Dendritic cell treated with granulocyte-macrophage colony-stimulating factor and Interleukin-4, amounts not matched to agents 40 ng/mL and 50 ng/mL, for 4 days (primary cell): ENCODE measurements around the gene RECK.

Experiments
- H3K27ac Mint-ChIP-seq: one replicate; pipeline ENCODE4 v1.8.0; 2022; ENCODE audit warnings: mild to moderate bottlenecking, mixed read lengths
- H3K27me3 Mint-ChIP-seq: one replicate; pipeline ENCODE4 v1.8.0; 2022; ENCODE audit warnings: mild to moderate bottlenecking, mixed read lengths
- H3K36me3 Mint-ChIP-seq: one replicate; pipeline ENCODE4 v1.8.0; 2022; ENCODE audit warnings: low read depth, mixed read lengths
- H3K4me1 Mint-ChIP-seq: one replicate; pipeline ENCODE4 v1.8.0; 2022; ENCODE audit warnings: low read depth, mixed read lengths
- H3K4me3 Mint-ChIP-seq: one replicate; pipeline ENCODE4 v1.8.0; 2022; ENCODE audit warnings: mild to moderate bottlenecking, moderate library complexity, mixed read lengths
- H3K9me3 Mint-ChIP-seq: one replicate; pipeline ENCODE4 v1.8.0; 2022; ENCODE audit warnings: mixed read lengths
- intact Hi-C: fragments of 100-400 bp; cut with micrococcal nuclease; formaldehyde crosslinking; loops from one replicate; pipeline ENCODE4 v1.15.0; 2022

The RECK gene

GRCh38 chr9:36136894-36137391, 100.2 kb downstream of the RECK start:
- H3K27me3 Mint-ChIP-seq = peaks cover 3% of the 10 kb centered on the region
- H3K4me1 Mint-ChIP-seq = peaks cover 61% of the 10 kb centered on the region
- intact Hi-C loops = loop anchor here (2.0 to 5.0 kb wide), 3 partner anchors 18 to 35 kb away; no protein-coding TSS in a partner anchor
- no peaks in the 10 kb centered on the region for H3K9me3 Mint-ChIP-seq
- peaks cover 15% of the 10 kb centered on the region for H3K36me3 Mint-ChIP-seq
- H3K27ac Mint-ChIP-seq = peak overlapping the region; percentile 93
- H3K4me3 Mint-ChIP-seq = peak overlapping the region; percentile 98

GRCh38 chr9:36137392-36138004, 100.8 kb downstream of the RECK start:
- Mint-ChIP-seq H3K9me3 (no peaks in the 10 kb centered on the region), H3K27me3 (peaks cover 3% of the 10 kb centered on the region), H3K27ac (peak overlapping the region; percentile 93), H3K4me3 (peak overlapping the region; percentile 98), H3K36me3 (peaks cover 21% of the 10 kb centered on the region), H3K4me1 (peaks cover 64% of the 10 kb centered on the region)
- intact Hi-C loops = loop anchor here (2.0 to 5.0 kb wide), 3 partner anchors 17 to 35 kb away; no protein-coding TSS in a partner anchor

GRCh38 chr9:36138496-36138895, 101.8 kb downstream of the RECK start:
- Mint-ChIP-seq H3K9me3 (no peaks in the 10 kb centered on the region), H3K36me3 (peaks cover 29% of the 10 kb centered on the region), H3K27ac (peak overlapping the region; percentile 93), H3K27me3 (peaks cover 3% of the 10 kb centered on the region), H3K4me1 (peaks cover 74% of the 10 kb centered on the region), H3K4me3 (peak overlapping the region; percentile 98)
- intact Hi-C loops = loop anchor here (5.0 kb wide), 1 partner anchor 36 kb away; no protein-coding TSS in a partner anchor

- intact Hi-C loops = loop anchor here (5.0 kb wide), 1 partner anchor 37 kb away; no protein-coding TSS in a partner anchor
- H3K36me3 Mint-ChIP-seq = peaks cover 33% of the 10 kb centered on the region
These were observed 102.2 kb downstream of the RECK start for GRCh38 chr9:36138901-36139300.

GRCh38 chr9:36140086-36141084, 103.7 kb downstream of the RECK start:
- intact Hi-C loops = no loop called here
- peaks cover 4% of the 10 kb centered on the region for H3K9me3 Mint-ChIP-seq
- peaks cover 93% of the 10 kb centered on the region for H3K4me1 Mint-ChIP-seq
- peak overlapping the region; percentile 93 for H3K27ac Mint-ChIP-seq
- H3K36me3 Mint-ChIP-seq = peaks cover 48% of the 10 kb centered on the region
- peaks cover 3% of the 10 kb centered on the region for H3K27me3 Mint-ChIP-seq
- peak overlapping the region; percentile 35 for H3K4me3 Mint-ChIP-seq

More at GRCh38 chr9:36138901-36139300, 102.2 kb downstream of the RECK start:
- H3K27me3 Mint-ChIP-seq = peaks cover 3% of the 10 kb centered on the region
- peaks cover 78% of the 10 kb centered on the region for H3K4me1 Mint-ChIP-seq
- H3K4me3 Mint-ChIP-seq = peak overlapping the region; percentile 98
- no peaks in the 10 kb centered on the region for H3K9me3 Mint-ChIP-seq
- H3K27ac Mint-ChIP-seq = peak overlapping the region; percentile 93

- peak overlapping the region; percentile 46 for H3K4me3 Mint-ChIP-seq
- intact Hi-C loops = no loop called here
- H3K27ac Mint-ChIP-seq = peak overlapping the region; percentile 93
- peaks cover 13% of the 10 kb centered on the region for H3K9me3 Mint-ChIP-seq
- peaks cover 94% of the 10 kb centered on the region for H3K4me1 Mint-ChIP-seq
- peaks cover 57% of the 10 kb centered on the region for H3K36me3 Mint-ChIP-seq
- H3K27me3 Mint-ChIP-seq = no peaks in the 10 kb centered on the region
These were observed 104.6 kb downstream of the RECK start for GRCh38 chr9:36141288-36141687.

- peaks cover 61% of the 10 kb centered on the region for H3K36me3 Mint-ChIP-seq
- H3K4me3 Mint-ChIP-seq = peak overlapping the region; percentile 11
- H3K27ac Mint-ChIP-seq = peak overlapping the region; percentile 93
- H3K9me3 Mint-ChIP-seq = peaks cover 14% of the 10 kb centered on the region
- no peaks in the 10 kb centered on the region for H3K27me3 Mint-ChIP-seq
- H3K4me1 Mint-ChIP-seq = peaks cover 99% of the 10 kb centered on the region
- intact Hi-C loops = no loop called here
These were observed 105.0 kb downstream of the RECK start for GRCh38 chr9:36141761-36142160.

GRCh38 chr9:36142510-36143244, 106.0 kb downstream of the RECK start:
- Mint-ChIP-seq H3K4me1 (peaks cover 100% of the 10 kb centered on the region), H3K27ac (peak overlapping the region; percentile 93), H3K4me3 (peak overlapping the region; percentile 72), H3K36me3 (peaks cover 61% of the 10 kb centered on the region), H3K27me3 (no peaks in the 10 kb centered on the region), H3K9me3 (peaks cover 14% of the 10 kb centered on the region)
- intact Hi-C loops = loop anchor here (1.0 kb wide), 1 partner anchor 9 kb away; no protein-coding TSS in a partner anchor

GRCh38 chr9:36143245-36143641, 106.5 kb downstream of the RECK start:
- Mint-ChIP-seq H3K4me1 (peaks cover 99% of the 10 kb centered on the region), H3K9me3 (peaks cover 14% of the 10 kb centered on the region), H3K36me3 (peaks cover 66% of the 10 kb centered on the region), H3K27ac (peak overlapping the region; percentile 93), H3K4me3 (peak overlapping the region; percentile 72), H3K27me3 (no peaks in the 10 kb centered on the region)
- intact Hi-C loops = loop anchor here (1.0 kb wide), 1 partner anchor 8 kb away; no protein-coding TSS in a partner anchor

- peaks cover 14% of the 10 kb centered on the region for H3K9me3 Mint-ChIP-seq
- peaks cover 92% of the 10 kb centered on the region for H3K4me1 Mint-ChIP-seq
- peak overlapping the region; percentile 38 for H3K4me3 Mint-ChIP-seq
- intact Hi-C loops = no loop called here
- no peaks in the 10 kb centered on the region for H3K27me3 Mint-ChIP-seq
- H3K36me3 Mint-ChIP-seq = peaks cover 75% of the 10 kb centered on the region
- H3K27ac Mint-ChIP-seq = peak overlapping the region; percentile 93
These were observed 107.9 kb downstream of the RECK start for GRCh38 chr9:36144309-36145232.

GRCh38 chr9:36145970-36146369, 109.3 kb downstream of the RECK start:
- H3K36me3 Mint-ChIP-seq = peaks cover 85% of the 10 kb centered on the region
- no peaks in the 10 kb centered on the region for H3K27me3 Mint-ChIP-seq
- H3K27ac Mint-ChIP-seq = no peak overlapping the region
- H3K4me1 Mint-ChIP-seq = peaks cover 92% of the 10 kb centered on the region
- H3K4me3 Mint-ChIP-seq = no peak overlapping the region
- H3K9me3 Mint-ChIP-seq = peaks cover 14% of the 10 kb centered on the region
- intact Hi-C loops = no loop called here

GRCh38 chr9:36146651-36147050, 109.9 kb downstream of the RECK start:
- peaks cover 92% of the 10 kb centered on the region for H3K4me1 Mint-ChIP-seq
- intact Hi-C loops = no loop called here
- peaks cover 14% of the 10 kb centered on the region for H3K9me3 Mint-ChIP-seq
- peak overlapping the region; percentile 62 for H3K27ac Mint-ChIP-seq
- no peaks in the 10 kb centered on the region for H3K27me3 Mint-ChIP-seq
- peaks cover 87% of the 10 kb centered on the region for H3K36me3 Mint-ChIP-seq
- no peak overlapping the region for H3K4me3 Mint-ChIP-seq
